ENCODE data around the gene IL17B. TPM values are rescaled to one million over a fixed set of nuclear protein-coding genes. Genes with fewer than 3 reads are reported as not detected.

Gene IL17B
- total and polyA plus RNA-seq, 9 of the 15 experiments (the other 6 are each of a cell fraction or from before 2014, with no cell fraction given): 0.28 to 2.6 (median 0.53) TPM; not detected in 2

- Histone ChIP-seq H3K36me3 (ENCODE audit: control insufficient read depth, insufficient read depth, low read length) (no peaks in the 10 kb centered on the region), H2AFZ (ENCODE audit: low read depth, low read length) (no peak overlapping the region), H3K27me3 (ENCODE audit: control insufficient read depth in 2 of 2, insufficient read depth in 2 of 2, low read length in 2 of 2) (peaks cover 0 to 14% of the 10 kb centered on the region in 2 experiments; a peak in 1 of 5 replicates), H3K79me2 (ENCODE audit: control insufficient read depth, insufficient read depth, low read length) (no peaks in the 10 kb centered on the region), H3K27ac (ENCODE audit: extremely low read depth, low read depth, low read length) (no peak overlapping the region), H3K4me1 (replicated peaks in 1 of 2; ENCODE audit: control insufficient read depth in 2 of 2, insufficient read depth in 2 of 2, low read length in 2 of 2) (peaks cover 15 to 17% of the 10 kb centered on the region in 2 experiments; a peak in 4 of 5 replicates), H3K4me3 (no peak overlapping the region), H3K4me2 (ENCODE audit: insufficient read depth, low read length) (no peak overlapping the region), H4K20me1 (replicated peaks; ENCODE audit: control insufficient read depth, insufficient read depth, low read length) (no peaks in the 10 kb centered on the region), H3K9me1 (ENCODE audit: control insufficient read depth, insufficient read depth, low read length) (no peaks in the 10 kb centered on the region), H3K9me3 (replicated peaks; ENCODE audit: control insufficient read depth, insufficient read depth, low read depth, low read length) (no peaks in the 10 kb centered on the region), H3K9ac (ENCODE audit: insufficient read depth in 1 of 2, low read depth in 2 of 2, low read length in 2 of 2) (peak overlapping the region in 1 of 2 experiments; percentile 52; a peak in 1 of 4 replicates)
- ATAC-seq: no peak
- POLR2A ChIA-PET: interaction anchor here (0.8 to 1.1 kb wide), 4 partner anchors 9 to 87 kb away, joined by 3 to 4 read pairs (median 3); no protein-coding TSS in a partner anchor
- BruUV-seq (replicated peaks): no TSS peak
- no peak for TF ChIP-seq NR4A1 (CRISPR knock-in tag; IDR thresholded peaks at IDR 0.05)
- TF ChIP-seq NR4A1 (tag; IDR thresholded peaks at IDR 0.05): no peak
- no peak for TF ChIP-seq PRPF4 (IDR thresholded peaks at IDR 0.05; ENCODE audit: insufficient read depth, low read depth, low read length, poor library complexity, severe bottlenecking)
- TF ChIP-seq TBL1XR1 (IDR thresholded peaks at IDR 0.05; ENCODE audit: low read length in 2 of 2): no peak
- no peak for TF ChIP-seq ZSCAN29 (IDR thresholded peaks at IDR 0.05)
- TF ChIP-seq ZBTB49 (CRISPR knock-in tag; IDR thresholded peaks at IDR 0.05; ENCODE audit: borderline replicate concordance): no peak
- no peak for TF ChIP-seq PCBP1 (IDR thresholded peaks at IDR 0.05; ENCODE audit: low read depth, low read length, poor library complexity, severe bottlenecking)
- no peak for TF ChIP-seq ZFP1 (CRISPR knock-in tag; IDR thresholded peaks at IDR 0.05)
- no peak for TF ChIP-seq ATF7 (IDR thresholded peaks at IDR 0.05)
- TF ChIP-seq JUND (IDR thresholded peaks at IDR 0.05; ENCODE audit: borderline replicate concordance, low read depth, low read length): no peak
- TF ChIP-seq JUND (tag; IDR thresholded peaks at IDR 0.05; ENCODE audit: borderline replicate concordance, low read depth, low read length): no peak
- no peak for TF ChIP-seq NUFIP1 (IDR thresholded peaks at IDR 0.05; ENCODE audit: partially characterized antibody)
- no peak for TF ChIP-seq ZC3H4 (CRISPR knock-in tag; IDR thresholded peaks at IDR 0.05; ENCODE audit: borderline replicate concordance)
- TF ChIP-seq SREBF1 (IDR thresholded peaks at IDR 0.05; ENCODE audit: borderline replicate concordance, low read depth, low read length): no peak
- no peak for TF ChIP-seq MBD2 (IDR thresholded peaks at IDR 0.05; ENCODE audit: borderline replicate concordance, low read depth)
- TF ChIP-seq HEY1 (CRISPR knock-in tag; IDR thresholded peaks at IDR 0.05; ENCODE audit: borderline replicate concordance): no peak
- no peak for TF ChIP-seq ZZZ3 (IDR thresholded peaks at IDR 0.05)
- TF ChIP-seq RHOXF2B (CRISPR knock-in tag; conservative IDR thresholded peaks at IDR 0.05): no peak
- TF ChIP-seq ZNF707 (CRISPR knock-in tag; conservative IDR thresholded peaks at IDR 0.05): no peak
- intact Hi-C loops (cut with micrococcal nuclease) (no loop called here), in situ Hi-C loops (cut with MboI) (no loop called here)
- 32% methylated on average over 10 of the region's 11 CpGs for WGBS (ENCODE audit: insufficient coverage, low coverage, missing lambda C conversion rate)
- FAIRE-seq: no peak
- CTCF ChIA-PET (ENCODE audit: low intra/inter-chr PET ratio): no interaction called here
- DNase-seq (ENCODE audit: extremely low read depth in 1 of 4, low spot score in 3 of 4): no peak
Measured at GRCh38 chr5:149407323-149408251, 28.5 kb upstream of the IL17B start.

Data from K562 (cell line).